ENCODE measurements around the gene OR10A6. TPM values are rescaled to one million over a fixed set of nuclear protein-coding genes. Genes with fewer than 3 reads are reported as not detected.

The OR10A6 gene
- total and polyA plus RNA-seq, 2 donors: not detected

DNA sequence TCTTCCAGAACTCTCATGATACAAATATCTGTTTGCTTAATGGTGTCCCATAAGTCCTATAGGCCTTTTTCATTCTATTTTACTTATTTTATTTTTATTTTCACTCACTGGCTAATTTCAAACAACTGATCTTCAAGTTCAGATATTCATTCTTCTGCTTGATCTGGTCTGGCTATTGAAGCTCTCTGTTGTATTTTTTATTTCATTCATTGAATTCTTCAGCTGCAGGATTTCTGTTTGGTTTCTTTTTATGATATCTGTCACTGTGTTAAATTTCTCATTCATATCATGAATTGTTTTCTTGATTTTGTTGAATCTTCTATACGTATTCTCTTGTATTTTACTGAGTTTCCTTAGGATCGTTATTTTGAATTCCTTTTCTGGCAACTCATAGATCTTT lies 13.1 kb upstream of the OR10A6 start:
- no peak overlapping the region for H3K27ac ChIP-seq (ENCODE audit: low read depth)
- no peak for DNase-seq (ENCODE audit: extremely low spot score)
- H3K4me3 ChIP-seq (ENCODE audit: low read depth, low read length): no peak overlapping the region
- no peaks in the 10 kb centered on the region for H3K4me1 ChIP-seq (ENCODE audit: insufficient read depth)
- H3K36me3 ChIP-seq (ENCODE audit: insufficient read depth): no peaks in the 10 kb centered on the region
- WGBS: 87% methylated on average over 2 of the region's 2 CpGs

DNA sequence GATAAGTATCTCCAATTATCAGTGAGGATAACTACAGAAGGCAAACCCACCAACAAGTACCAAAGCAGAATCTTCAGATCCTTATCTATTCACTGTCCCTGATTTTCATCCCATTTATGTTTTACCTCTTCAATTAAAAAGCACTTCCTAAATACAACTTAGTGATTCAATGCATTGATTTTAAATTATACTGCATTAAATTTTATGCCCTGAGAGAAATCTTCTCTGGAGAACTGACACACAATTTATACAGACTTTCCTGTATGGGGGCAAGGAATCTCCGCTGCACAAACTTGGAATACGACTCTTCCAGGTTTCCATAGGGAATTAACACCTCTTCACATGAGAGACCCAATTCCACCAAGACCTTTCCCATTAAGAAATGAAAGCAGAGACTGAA lies 10.5 kb upstream of the OR10A6 start, which contains the start of gene OR10A3:
Gene OR10A3 (minus strand): TSS at position 101 of the 400 bp plus-strand sequence. CDS start 2,188 bp downstream, outside the sequence.
- DNase-seq (ENCODE audit: extremely low spot score): no peak
- Histone ChIP-seq H3K4me1 (ENCODE audit: insufficient read depth) (no peaks in the 10 kb centered on the region), H3K27ac (ENCODE audit: low read depth) (no peak within 1 kb of the TSS), H3K36me3 (ENCODE audit: insufficient read depth) (no peaks in the 10 kb centered on the region), H3K4me3 (ENCODE audit: low read depth, low read length) (no peak within 1 kb of the TSS)
- 89% methylated on average over 2 of the region's 2 CpGs for WGBS

DNA sequence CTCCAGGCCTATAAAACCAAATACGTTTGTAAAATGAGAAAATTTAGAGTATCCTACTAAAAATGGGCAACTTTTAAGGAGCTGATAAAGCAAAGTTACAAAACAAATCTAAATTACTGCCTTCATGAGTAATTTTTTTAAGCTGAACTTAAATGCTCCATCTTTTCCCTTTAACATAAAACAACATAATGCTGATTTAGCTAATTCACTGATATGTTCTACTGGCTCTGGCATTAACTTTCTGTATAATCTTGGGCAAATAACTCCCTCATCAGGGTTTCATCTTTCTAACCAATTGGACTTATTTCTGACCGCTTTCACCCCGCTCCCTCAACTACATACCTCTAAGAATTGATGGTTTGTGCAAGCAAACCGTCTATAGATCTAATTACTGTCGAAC lies 10.1 kb upstream of the OR10A6 start:
- Histone ChIP-seq H3K4me3 (ENCODE audit: low read depth, low read length) (no peak overlapping the region), H3K27ac (ENCODE audit: low read depth) (no peak overlapping the region), H3K36me3 (ENCODE audit: insufficient read depth) (no peaks in the 10 kb centered on the region), H3K4me1 (ENCODE audit: insufficient read depth) (no peaks in the 10 kb centered on the region)
- WGBS: 66% methylated on average over 5 of the region's 5 CpGs
- DNase-seq (ENCODE audit: extremely low spot score): no peak

DNA sequence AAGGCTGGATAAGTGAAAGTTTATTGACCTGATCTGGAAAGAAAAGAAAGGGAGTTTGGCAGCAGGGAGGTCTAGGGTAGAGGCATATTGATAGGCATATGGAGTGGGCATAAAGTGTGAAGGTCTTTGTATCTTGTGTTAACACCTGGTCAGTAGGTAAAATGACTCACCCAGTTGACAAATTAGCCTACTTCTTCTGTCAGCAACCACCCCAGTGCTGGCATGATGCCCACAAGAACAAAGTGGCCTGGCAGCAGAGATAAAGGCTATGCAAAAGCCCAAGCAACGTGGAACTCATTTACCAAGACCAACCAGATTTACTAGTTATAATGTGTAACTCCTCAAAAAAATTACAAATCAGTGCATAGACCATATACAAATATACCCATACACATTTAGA lies 5.5 kb upstream of the OR10A6 start:
- H3K4me1 ChIP-seq (ENCODE audit: insufficient read depth): no peaks in the 10 kb centered on the region
- H3K4me3 ChIP-seq (ENCODE audit: low read depth, low read length): no peak overlapping the region
- H3K36me3 ChIP-seq (ENCODE audit: insufficient read depth): no peaks in the 10 kb centered on the region
- 40% methylated on average over 1 of the region's 1 CpG for WGBS
- DNase-seq (ENCODE audit: extremely low spot score): no peak
- no peak overlapping the region for H3K27ac ChIP-seq (ENCODE audit: low read depth)

DNA sequence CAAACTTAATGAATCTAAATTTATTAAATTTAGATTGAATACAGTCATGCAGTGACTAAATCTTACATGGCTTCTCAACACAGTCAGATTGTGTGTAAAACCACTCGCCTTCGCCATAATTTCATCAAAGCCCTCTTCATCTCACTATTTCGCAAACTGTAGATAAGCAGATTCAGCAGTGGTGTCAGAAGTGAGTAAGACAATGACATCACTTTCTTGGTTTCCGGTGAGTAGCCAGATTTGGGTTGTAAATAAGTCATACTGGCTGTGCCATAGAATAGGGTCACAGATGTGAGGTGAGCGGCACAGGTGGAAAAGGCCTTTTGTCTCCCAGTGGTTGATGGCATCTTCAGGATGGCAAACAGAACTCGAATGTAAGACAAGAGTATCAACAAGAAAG lies 3.4 kb downstream of the OR10A6 start:
- no peak overlapping the region for H3K4me3 ChIP-seq (ENCODE audit: low read depth, low read length)
- H3K36me3 ChIP-seq (ENCODE audit: insufficient read depth): no peaks in the 10 kb centered on the region
- no peak for DNase-seq (ENCODE audit: extremely low spot score)
- no peaks in the 10 kb centered on the region for H3K4me1 ChIP-seq (ENCODE audit: insufficient read depth)
- no peak overlapping the region for H3K27ac ChIP-seq (ENCODE audit: low read depth)
- WGBS: 84% methylated on average over 6 of the region's 6 CpGs

DNA sequence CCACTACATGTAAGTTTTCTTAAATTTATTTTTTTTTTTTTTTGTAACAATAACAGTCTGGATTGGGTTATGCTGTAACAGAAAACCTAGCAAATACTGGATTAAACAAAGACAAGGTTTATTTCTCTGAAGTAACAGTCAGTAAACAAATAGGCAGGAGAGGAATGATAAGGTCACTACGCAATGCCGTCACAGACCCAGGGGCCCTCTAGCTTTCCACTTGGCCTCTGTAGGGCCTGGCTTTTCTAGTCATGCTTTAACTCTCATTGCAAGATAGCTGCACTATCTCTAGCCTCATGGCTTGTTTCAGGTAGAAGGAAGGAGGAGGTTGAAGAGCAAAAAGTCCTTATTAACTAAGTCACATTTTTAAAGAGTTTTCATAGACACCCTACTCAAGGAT lies 6.5 kb downstream of the OR10A6 start:
- H3K27ac ChIP-seq (ENCODE audit: low read depth): no peak overlapping the region
- WGBS: 46% methylated on average over 2 of the region's 2 CpGs

DNA sequence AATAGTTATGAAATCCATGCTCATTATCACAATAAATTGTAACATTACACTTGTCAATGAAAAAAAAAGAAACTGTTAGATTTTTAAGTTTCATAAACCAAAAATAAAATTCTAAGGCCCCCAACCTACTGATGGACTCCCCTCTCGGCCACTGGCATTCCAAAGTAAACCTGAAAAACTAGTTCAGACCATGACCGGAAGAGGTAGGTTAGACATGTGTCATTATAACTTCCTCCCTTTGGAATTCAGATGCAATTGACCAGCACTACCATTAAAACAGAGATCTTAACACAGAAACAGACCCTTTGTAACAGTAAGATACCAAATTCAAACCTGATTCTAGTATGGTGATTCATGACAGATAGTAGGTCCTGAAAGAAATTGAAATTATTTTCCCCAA lies 12.9 kb downstream of the OR10A6 start:
- DNase-seq (ENCODE audit: extremely low spot score): no peak
- Histone ChIP-seq H3K4me3 (ENCODE audit: low read depth, low read length) (no peak overlapping the region), H3K4me1 (ENCODE audit: insufficient read depth) (no peaks in the 10 kb centered on the region), H3K36me3 (ENCODE audit: insufficient read depth) (no peaks in the 10 kb centered on the region), H3K27ac (ENCODE audit: low read depth) (no peak overlapping the region)
- WGBS: 73% methylated on average over 2 of the region's 2 CpGs

More for the DNA sequence above, 6.5 kb downstream of the OR10A6 start:
- Histone ChIP-seq H3K4me1 (ENCODE audit: insufficient read depth) (no peaks in the 10 kb centered on the region), H3K36me3 (ENCODE audit: insufficient read depth) (no peaks in the 10 kb centered on the region), H3K4me3 (ENCODE audit: low read depth, low read length) (no peak overlapping the region)
- DNase-seq (ENCODE audit: extremely low spot score): no peak

DNA sequence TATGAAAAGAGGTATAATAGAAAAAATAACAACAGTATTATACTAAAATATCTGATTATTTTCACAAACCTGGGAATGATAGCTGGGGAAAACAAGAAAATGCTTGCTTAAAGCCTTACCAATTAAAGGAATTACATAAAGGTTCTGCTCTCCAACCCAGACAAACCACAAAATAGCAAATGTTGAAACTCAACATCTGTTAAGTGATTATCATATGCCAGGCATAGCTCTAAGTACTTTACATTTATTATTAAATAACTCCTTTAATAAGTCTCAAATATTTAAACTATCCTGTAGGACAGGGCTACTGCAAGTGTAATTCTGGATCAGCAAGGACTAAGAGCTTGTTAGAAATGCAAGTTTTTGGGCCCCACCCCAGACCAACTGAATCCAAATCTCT lies 20.1 kb downstream of the OR10A6 start:
- H3K4me3 ChIP-seq (ENCODE audit: low read depth, low read length): no peak overlapping the region
- H3K27ac ChIP-seq (ENCODE audit: low read depth): no peak overlapping the region
- no peak for DNase-seq (ENCODE audit: extremely low spot score)
- no peaks in the 10 kb centered on the region for H3K36me3 ChIP-seq (ENCODE audit: insufficient read depth)
- H3K4me1 ChIP-seq (ENCODE audit: insufficient read depth): no peaks in the 10 kb centered on the region

DNA sequence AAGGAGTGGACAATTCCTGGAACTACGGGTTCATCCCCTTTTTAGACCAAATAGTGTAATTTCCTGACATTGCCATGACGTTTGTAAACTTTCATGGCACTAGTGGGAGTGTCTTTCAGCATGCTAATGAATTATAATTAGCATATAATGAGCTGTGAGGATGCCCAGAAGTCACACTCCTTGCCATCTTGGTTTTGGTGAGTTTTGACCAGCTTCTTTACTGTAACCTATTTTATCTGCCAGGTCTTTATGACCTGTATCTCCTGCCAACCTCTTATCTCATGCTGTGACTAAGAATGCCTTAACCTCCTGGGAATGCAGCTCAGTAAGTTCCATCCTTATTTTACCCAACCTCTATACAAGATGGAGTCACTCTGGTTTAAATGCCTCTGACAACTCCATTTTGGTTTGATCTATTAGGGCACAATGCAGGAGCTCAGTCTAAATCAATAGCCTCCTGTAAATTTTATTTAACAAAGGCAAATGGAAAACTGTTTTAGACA lies 20.7 kb downstream of the OR10A6 start:
- WGBS: 32% methylated on average over 2 of the region's 2 CpGs
- H3K27ac ChIP-seq (ENCODE audit: low read depth): no peak overlapping the region
- no peaks in the 10 kb centered on the region for H3K4me1 ChIP-seq (ENCODE audit: insufficient read depth)

DNA sequence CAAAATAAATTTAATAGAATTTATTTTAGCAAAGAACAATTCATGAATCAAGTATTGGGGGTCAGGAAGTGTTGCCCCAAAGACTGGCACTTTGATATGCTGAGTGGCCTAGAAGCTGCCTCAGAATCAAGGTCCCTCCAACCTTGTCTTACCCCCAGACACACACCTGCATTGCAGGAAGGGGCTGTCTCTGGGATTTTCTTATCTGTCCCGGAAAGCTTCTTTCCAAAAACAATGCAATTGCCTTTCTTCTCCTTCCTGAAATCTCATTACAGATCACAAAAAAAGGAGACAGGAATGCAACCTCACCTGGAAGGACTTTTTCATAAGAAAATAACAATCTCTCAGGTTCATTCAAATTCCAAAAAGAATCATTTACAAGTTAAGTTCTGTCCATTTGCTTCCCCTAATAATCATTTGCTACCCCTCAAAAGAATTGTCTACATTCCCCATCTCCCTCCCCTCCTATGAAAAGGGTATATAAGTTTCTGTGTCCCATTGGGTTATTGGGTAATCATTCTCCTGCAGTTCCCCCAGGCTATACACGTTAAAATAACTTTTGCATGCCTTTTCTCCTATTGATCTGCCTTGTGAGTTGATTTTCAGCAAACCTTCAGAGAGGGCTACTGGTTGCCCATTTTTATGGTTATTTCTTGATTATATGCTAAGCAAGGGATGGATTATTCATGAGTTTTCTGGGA lies 21.3 kb downstream of the OR10A6 start:
- Histone ChIP-seq H3K4me1 (ENCODE audit: insufficient read depth) (no peaks in the 10 kb centered on the region), H3K27ac (ENCODE audit: low read depth) (no peak overlapping the region), H3K36me3 (ENCODE audit: insufficient read depth) (no peaks in the 10 kb centered on the region), H3K4me3 (ENCODE audit: low read depth, low read length) (no peak overlapping the region)
- DNase-seq (ENCODE audit: extremely low spot score): no peak
- WGBS: 38% methylated on average over 2 of the region's 2 CpGs

More for the DNA sequence above, 20.7 kb downstream of the OR10A6 start:
- no peak for DNase-seq (ENCODE audit: extremely low spot score)
- Histone ChIP-seq H3K4me3 (ENCODE audit: low read depth, low read length) (no peak overlapping the region), H3K36me3 (ENCODE audit: insufficient read depth) (no peaks in the 10 kb centered on the region)

DNA sequence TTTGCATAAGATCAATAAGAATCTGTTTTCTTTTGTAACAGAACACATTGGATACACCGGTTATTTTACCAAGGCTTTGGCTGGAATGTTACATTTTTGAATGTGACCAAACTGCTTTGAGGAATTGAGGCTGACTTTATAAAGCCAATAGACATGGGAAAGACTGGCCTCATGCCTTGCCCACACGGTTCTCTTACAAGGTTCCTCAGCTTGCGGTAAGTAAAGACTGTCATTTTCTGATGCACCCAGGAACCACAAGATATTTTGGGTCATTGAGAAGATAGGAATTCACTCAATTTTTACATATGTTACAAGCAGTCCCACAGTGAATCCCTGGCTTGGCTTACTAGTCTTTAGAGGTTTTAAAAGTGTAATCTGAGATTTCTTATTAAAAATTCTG lies 23.9 kb downstream of the OR10A6 start:
- 46% methylated on average over 3 of the region's 3 CpGs for WGBS
- no peak overlapping the region for H3K4me3 ChIP-seq (ENCODE audit: low read depth, low read length)

DNA sequence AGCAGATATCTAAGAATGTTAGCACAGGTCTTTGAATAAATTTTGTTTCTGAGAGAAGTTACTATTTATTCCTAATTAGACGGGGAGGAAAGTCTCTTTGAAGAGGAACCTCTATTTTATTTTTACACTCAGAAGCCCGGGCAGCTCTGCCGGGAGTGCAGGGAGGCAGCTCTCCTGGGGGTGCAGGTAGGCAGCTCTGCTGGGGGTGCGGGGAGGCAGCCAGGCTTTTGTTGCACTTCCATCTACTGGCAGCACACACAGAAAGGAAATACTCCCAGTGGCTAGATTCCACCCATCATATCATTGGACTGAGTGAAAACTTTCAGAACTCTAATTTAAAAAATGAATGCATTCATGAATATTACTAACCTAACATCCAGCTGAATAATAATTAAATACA lies 24.6 kb downstream of the OR10A6 start:
- Histone ChIP-seq H3K27ac (ENCODE audit: low read depth) (no peak overlapping the region), H3K36me3 (ENCODE audit: insufficient read depth) (no peaks in the 10 kb centered on the region), H3K4me1 (ENCODE audit: insufficient read depth) (no peaks in the 10 kb centered on the region), H3K4me3 (ENCODE audit: low read depth, low read length) (no peak overlapping the region)
- 25% methylated on average over 4 of the region's 4 CpGs for WGBS
- DNase-seq (ENCODE audit: extremely low spot score): no peak

More for the DNA sequence above, 23.9 kb downstream of the OR10A6 start:
- DNase-seq (ENCODE audit: extremely low spot score): no peak
- Histone ChIP-seq H3K27ac (ENCODE audit: low read depth) (no peak overlapping the region), H3K36me3 (ENCODE audit: insufficient read depth) (no peaks in the 10 kb centered on the region), H3K4me1 (ENCODE audit: insufficient read depth) (no peaks in the 10 kb centered on the region)

DNA sequence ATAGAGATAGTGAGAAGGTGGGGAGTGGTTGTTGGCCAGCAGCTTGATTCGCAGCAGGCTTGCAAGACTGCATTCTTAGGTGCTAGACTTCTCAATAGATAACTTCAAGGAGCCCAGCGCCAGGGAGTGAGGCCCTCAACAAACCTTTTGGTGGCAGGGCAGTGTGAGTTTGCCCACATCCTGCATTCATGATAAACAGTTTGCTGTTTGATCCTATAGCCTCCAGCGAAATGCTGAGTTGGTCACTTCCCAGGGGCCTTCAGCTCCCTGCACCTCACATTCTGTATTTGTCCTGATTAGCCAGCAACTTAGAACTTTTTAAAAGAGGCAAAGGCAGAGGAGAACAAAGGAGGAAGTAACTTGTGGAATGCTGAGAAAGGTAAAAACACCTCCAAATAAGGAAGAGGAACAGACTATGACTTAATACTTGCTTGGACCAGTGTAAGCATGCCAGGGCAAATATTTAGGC lies 25.1 kb downstream of the OR10A6 start:
- no peaks in the 10 kb centered on the region for H3K36me3 ChIP-seq (ENCODE audit: insufficient read depth)
- no peak overlapping the region for H3K27ac ChIP-seq (ENCODE audit: low read depth)
- no peaks in the 10 kb centered on the region for H3K4me1 ChIP-seq (ENCODE audit: insufficient read depth)
- DNase-seq (ENCODE audit: extremely low spot score): no peak
- no peak overlapping the region for H3K4me3 ChIP-seq (ENCODE audit: low read depth, low read length)
- WGBS: 38% methylated on average over 3 of the region's 3 CpGs

DNA sequence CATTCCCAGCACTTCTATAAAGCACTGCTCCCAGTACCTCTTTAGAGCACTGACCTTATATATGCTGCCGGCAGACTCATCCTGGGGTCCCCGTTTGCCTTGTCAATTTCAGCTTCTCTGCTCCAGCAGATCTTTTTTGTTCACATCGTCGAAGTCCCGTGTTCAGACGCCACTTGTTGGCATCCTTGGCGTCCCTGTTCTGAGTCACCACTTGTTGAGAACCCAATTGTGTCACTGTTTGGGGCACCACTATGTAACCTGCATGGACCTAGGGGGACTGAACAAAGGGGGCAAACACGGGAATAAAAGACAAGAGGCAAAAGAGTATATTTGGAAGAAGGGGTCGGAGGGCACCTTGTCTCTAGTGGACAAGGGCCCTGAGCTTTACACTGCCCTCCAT lies 25.5 kb downstream of the OR10A6 start:
- WGBS: 66% methylated on average over 9 of the region's 9 CpGs
- H3K27ac ChIP-seq (ENCODE audit: low read depth): no peak overlapping the region
- no peaks in the 10 kb centered on the region for H3K4me1 ChIP-seq (ENCODE audit: insufficient read depth)
- no peak overlapping the region for H3K4me3 ChIP-seq (ENCODE audit: low read depth, low read length)
- H3K36me3 ChIP-seq (ENCODE audit: insufficient read depth): no peaks in the 10 kb centered on the region
- no peak for DNase-seq (ENCODE audit: extremely low spot score)
